ENCODE results near the gene PLPPR1. TPM values are rescaled to one million over a fixed set of nuclear protein-coding genes. Genes with fewer than 3 reads are reported as not detected.

Gene PLPPR1
- total RNA-seq, 1 experiment from 2014 or later, result not detected

DNA sequence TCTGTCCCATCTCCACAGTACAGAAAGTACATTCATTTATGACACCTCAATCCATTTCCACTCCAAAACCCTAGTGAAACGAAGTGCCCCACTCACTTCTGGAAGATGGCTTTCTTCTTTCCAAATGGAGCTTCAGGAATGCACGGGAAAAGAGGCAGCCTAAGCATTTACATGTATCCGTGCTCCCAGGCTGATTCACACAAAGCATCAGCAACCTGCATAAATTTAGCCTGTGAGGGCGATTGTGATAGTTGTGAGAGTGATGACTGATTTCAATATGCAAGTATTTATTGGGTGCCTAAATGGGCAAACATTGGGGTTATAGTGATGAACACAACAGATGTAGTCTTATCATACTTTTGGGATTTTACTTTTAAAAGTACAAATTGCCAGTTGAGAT, 86.6 kb downstream of the PLPPR1 start:
- no peak for ATAC-seq

DNA sequence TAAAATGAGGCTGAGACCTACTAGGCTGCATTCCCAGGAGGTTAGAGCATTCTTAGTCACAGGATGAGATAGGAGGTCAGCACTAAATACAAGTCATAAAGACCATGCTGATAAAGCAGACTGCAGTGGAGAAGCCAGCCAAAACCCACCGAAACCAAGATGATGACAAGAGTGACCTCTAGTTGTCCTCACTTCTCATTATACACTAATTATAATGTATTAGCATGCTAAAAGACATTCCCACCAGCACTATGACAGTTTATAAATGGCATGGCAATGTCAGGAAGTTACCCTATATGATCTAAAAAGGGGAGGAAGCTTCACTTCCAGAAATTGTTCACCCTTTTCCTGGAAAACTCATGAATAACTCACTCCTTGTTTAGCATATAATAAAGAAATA, 88.6 kb downstream of the PLPPR1 start:
- BruUV-seq (replicated peaks), result no TSS peak
- TF ChIP-seq TCF7L2 (IDR thresholded peaks at IDR 0.05; ENCODE audit: low read depth, low read length) (no peak), SIN3A (IDR thresholded peaks at IDR 0.05; ENCODE audit: borderline replicate concordance, insufficient read depth, low read depth, low read length) (no peak), POLR2AphosphoS5 (IDR thresholded peaks at IDR 0.05; ENCODE audit: low read depth, low read length) (no peak)
- TF ChIP-seq, protein P1, sequence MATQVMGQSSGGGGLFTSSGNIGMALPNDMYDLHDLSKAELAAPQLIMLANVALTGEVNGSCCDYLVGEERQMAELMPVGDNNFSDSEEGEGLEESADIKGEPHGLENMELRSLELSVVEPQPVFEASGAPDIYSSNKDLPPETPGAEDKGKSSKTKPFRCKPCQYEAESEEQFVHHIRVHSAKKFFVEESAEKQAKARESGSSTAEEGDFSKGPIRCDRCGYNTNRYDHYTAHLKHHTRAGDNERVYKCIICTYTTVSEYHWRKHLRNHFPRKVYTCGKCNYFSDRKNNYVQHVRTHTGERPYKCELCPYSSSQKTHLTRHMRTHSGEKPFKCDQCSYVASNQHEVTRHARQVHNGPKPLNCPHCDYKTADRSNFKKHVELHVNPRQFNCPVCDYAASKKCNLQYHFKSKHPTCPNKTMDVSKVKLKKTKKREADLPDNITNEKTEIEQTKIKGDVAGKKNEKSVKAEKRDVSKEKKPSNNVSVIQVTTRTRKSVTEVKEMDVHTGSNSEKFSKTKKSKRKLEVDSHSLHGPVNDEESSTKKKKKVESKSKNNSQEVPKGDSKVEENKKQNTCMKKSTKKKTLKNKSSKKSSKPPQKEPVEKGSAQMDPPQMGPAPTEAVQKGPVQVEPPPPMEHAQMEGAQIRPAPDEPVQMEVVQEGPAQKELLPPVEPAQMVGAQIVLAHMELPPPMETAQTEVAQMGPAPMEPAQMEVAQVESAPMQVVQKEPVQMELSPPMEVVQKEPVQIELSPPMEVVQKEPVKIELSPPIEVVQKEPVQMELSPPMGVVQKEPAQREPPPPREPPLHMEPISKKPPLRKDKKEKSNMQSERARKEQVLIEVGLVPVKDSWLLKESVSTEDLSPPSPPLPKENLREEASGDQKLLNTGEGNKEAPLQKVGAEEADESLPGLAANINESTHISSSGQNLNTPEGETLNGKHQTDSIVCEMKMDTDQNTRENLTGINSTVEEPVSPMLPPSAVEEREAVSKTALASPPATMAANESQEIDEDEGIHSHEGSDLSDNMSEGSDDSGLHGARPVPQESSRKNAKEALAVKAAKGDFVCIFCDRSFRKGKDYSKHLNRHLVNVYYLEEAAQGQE (IDR thresholded peaks at IDR 0.05; ENCODE audit: insufficient read depth in 1 of 2, low read depth in 2 of 2, low read length in 1 of 2), result no peak
- TF ChIP-seq, protein P2, sequence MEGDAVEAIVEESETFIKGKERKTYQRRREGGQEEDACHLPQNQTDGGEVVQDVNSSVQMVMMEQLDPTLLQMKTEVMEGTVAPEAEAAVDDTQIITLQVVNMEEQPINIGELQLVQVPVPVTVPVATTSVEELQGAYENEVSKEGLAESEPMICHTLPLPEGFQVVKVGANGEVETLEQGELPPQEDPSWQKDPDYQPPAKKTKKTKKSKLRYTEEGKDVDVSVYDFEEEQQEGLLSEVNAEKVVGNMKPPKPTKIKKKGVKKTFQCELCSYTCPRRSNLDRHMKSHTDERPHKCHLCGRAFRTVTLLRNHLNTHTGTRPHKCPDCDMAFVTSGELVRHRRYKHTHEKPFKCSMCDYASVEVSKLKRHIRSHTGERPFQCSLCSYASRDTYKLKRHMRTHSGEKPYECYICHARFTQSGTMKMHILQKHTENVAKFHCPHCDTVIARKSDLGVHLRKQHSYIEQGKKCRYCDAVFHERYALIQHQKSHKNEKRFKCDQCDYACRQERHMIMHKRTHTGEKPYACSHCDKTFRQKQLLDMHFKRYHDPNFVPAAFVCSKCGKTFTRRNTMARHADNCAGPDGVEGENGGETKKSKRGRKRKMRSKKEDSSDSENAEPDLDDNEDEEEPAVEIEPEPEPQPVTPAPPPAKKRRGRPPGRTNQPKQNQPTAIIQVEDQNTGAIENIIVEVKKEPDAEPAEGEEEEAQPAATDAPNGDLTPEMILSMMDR (IDR thresholded peaks at IDR 0.05), result no peak
- H3K27me3 ChIP-seq (ENCODE audit: control insufficient read depth, insufficient read depth, low read length), result no peaks in the 10 kb centered on the region
- no peaks in the 10 kb centered on the region for H3K4me1 ChIP-seq (ENCODE audit: control insufficient read depth, insufficient read depth, low read length)
- in situ Hi-C loops (cut with HindIII; ENCODE audit: low pct_unique_long_range_greater_than_20kb, low sequenced_read_pairs) (no loop called here), intact Hi-C loops (cut with micrococcal nuclease; ENCODE audit: unreplicated experiment) (loop anchor here (5.0 kb wide), 1 partner anchor 195 kb away; no protein-coding TSS in a partner anchor)
- no peak for ATAC-seq
- H3K4me3 ChIP-seq (ENCODE audit: low read depth in 2 of 2, low read length in 2 of 2), result no peak overlapping the region
- H3K36me3 ChIP-seq (ENCODE audit: control insufficient read depth, insufficient read depth, low read length), result no peaks in the 10 kb centered on the region
- POLR2A ChIA-PET, result no interaction called here
- DNase-seq (ENCODE audit: low read depth, low spot score), result no peak
- CTCF ChIA-PET, result no interaction called here
- H3K9me3 ChIP-seq (ENCODE audit: control insufficient read depth, insufficient read depth, low read depth, low read length), result no peaks in the 10 kb centered on the region
- no peak overlapping the region for H3K27ac ChIP-seq (ENCODE audit: low read length)

More for the DNA sequence above, 86.6 kb downstream of the PLPPR1 start:
- POLR2A ChIA-PET, result no interaction called here
- CTCF ChIA-PET, result no interaction called here
- no peak for TF ChIP-seq POLR2AphosphoS5 (IDR thresholded peaks at IDR 0.05; ENCODE audit: low read depth, low read length)
- TF ChIP-seq, protein P2 (IDR thresholded peaks at IDR 0.05), result no peak
- no peak for TF ChIP-seq SIN3A (IDR thresholded peaks at IDR 0.05; ENCODE audit: borderline replicate concordance, insufficient read depth, low read depth, low read length)
- TF ChIP-seq, protein P1 (IDR thresholded peaks at IDR 0.05; ENCODE audit: insufficient read depth in 1 of 2, low read depth in 2 of 2, low read length in 1 of 2), result no peak
- TF ChIP-seq TCF7L2 (IDR thresholded peaks at IDR 0.05; ENCODE audit: low read depth, low read length), result no peak
- BruUV-seq (replicated peaks), result no TSS peak
- no peak for DNase-seq (ENCODE audit: low read depth, low spot score)
- H3K36me3 ChIP-seq (ENCODE audit: control insufficient read depth, insufficient read depth, low read length), result no peaks in the 10 kb centered on the region
- in situ Hi-C loops (cut with HindIII; ENCODE audit: low pct_unique_long_range_greater_than_20kb, low sequenced_read_pairs), result no loop called here
- H3K4me1 ChIP-seq (ENCODE audit: control insufficient read depth, insufficient read depth, low read length), result no peaks in the 10 kb centered on the region
- no peaks in the 10 kb centered on the region for H3K9me3 ChIP-seq (ENCODE audit: control insufficient read depth, insufficient read depth, low read depth, low read length)
- H3K27ac ChIP-seq (ENCODE audit: low read length), result no peak overlapping the region
- intact Hi-C loops (cut with micrococcal nuclease; ENCODE audit: unreplicated experiment), result loop anchor here (5.0 kb wide), 1 partner anchor 197 kb away; no protein-coding TSS in a partner anchor
- H3K27me3 ChIP-seq (ENCODE audit: control insufficient read depth, insufficient read depth, low read length), result no peaks in the 10 kb centered on the region
- H3K4me3 ChIP-seq (ENCODE audit: low read depth in 2 of 2, low read length in 2 of 2), result no peak overlapping the region

All from Panc1 (cell line).